Hypothalamus (tissue), 51 donors: ENCODE measurements around the gene DDX31.
A peak's percentile ranks its signal among the peaks of the same experiment; 100 is the strongest.

Source experiments
- DNase-seq, 51 donors: peaks; one replicate each; lab custom pipeline; 2025; lab: John Stamatoyannopoulos, UW

Gene DDX31

GRCh38 chr9:132674485-132674884, 4.7 kb upstream of the DDX31 start:
- DNase-seq, result no peak

DNA sequence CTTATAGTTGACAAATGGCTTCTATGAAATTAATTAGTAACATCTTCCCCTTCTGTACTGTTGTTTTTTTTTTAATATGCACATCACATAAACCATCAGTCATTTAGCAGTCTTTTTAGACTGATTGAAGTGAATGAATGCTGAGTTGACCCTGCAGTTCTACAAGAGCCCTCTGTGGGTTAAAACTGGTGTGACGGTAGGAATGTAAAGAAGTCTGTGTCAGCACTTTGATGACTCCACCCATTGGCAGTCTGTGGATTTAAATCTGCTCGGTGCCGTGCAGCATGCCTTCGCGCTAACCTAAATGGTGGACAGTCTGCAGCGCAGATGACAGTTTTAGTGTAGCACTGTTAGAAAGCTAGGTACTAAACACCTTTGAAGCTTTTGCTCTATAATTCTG, 3.6 kb upstream of the DDX31 start:
- no peak for DNase-seq

GRCh38 chr9:132672413-132672690, 2.6 kb upstream of the DDX31 start:
- no peak for DNase-seq

DNA sequence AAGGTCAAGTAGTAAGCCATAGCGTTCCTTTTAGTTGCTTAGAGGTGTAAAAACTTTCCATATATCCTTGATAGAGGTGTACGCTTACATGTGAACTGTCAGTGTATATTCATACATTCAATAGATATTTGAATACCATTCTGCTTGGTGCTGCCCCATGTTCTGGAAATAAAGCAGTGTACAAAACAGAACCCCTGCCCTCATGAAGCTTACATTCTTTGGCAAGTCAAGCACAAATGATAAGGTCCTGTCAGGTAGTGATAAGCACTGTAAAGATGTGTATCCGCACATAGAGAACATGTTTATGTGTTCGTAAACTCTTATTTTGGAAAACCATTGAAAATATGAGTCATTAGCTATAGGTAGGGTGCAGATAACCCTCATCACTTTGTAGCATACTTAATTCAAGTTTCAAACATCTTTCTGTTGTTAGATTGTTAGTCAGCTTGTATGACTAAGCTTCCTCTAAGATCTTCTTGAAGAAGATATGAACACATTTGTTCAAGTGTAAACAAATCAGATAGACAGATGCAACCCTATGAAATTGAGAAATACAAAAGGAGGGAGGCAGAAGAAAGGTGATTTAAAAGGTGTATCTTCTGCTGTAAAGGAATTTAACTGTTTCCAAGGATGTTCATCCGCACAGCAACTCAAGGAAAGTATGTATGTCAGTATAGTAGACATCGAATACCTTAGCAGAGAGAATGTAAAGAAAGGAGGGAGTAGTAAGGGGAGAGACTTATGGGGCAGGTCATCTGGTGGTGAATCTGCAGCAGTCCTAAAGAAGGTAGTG, 2.0 kb upstream of the DDX31 start:
- DNase-seq, result no peak

- peak in 8 of 51 donors; percentile 11 to 80 (median 44) for DNase-seq
Measured at GRCh38 chr9:132670457-132671391, 941 bp upstream of the DDX31 start, which contains the start of gene GTF3C4. Gene GTF3C4 (plus strand): TSS chr9:132670464. CDS start chr9:132670599, 135 bp downstream.

DNA sequence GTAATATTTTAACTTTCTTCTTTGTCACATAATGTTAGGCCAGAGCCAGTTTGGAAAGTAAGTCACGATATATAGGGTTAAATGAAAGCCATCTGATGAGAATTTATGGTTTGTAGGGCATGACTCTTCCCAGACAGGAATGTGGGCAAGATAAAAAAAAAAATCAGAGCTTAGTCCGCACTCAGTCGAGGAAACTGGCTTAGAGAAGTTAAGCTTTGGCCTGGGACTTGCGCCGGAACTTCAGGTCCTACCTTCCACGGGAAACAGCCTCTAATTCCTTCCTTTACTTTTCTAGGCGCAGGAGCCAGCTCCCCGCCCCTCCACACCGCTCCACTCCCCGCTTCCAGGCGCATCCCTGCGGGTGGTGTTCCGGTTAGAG, 475 bp downstream of the DDX31 start:
- no peak for DNase-seq

DNA sequence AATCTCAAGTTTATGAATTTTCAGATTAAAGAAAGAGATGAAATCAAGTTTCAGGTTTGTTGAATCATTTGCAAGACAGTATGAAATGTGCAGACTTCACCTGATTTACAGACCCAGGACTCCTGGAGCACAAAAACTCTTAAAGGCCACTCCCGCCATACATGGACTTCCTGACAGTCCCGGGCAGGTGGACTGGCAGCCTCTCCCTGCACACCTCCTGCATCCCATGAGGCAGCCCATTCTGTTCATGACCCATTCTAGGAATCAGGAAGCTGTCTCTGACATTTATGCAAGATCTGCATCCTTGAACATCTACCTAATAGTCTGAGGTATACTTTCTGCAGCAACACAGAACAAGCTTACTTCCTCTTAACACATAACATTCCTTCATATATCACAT, 5.9 kb downstream of the DDX31 start:
- DNase-seq, result no peak

DNA sequence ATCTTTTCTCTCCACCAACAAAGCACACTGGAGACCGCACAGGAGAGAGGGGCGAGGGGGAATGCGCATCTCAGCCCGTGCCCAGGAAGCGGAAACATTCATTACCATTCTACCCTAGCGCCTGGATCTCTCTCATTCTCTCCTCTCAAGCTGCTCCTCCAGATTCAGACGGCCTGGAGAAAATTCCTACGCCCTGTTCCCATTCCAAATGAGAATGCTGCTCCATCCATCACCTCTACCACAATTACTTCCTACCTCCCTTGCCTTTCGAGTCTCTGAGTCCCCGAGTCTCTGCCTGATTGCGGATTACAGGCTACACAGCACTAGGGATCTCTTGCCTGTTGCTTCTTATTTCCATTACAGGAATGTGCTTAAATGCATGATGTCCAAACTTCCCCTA, 6.7 kb downstream of the DDX31 start:
- DNase-seq, result no peak

DNA sequence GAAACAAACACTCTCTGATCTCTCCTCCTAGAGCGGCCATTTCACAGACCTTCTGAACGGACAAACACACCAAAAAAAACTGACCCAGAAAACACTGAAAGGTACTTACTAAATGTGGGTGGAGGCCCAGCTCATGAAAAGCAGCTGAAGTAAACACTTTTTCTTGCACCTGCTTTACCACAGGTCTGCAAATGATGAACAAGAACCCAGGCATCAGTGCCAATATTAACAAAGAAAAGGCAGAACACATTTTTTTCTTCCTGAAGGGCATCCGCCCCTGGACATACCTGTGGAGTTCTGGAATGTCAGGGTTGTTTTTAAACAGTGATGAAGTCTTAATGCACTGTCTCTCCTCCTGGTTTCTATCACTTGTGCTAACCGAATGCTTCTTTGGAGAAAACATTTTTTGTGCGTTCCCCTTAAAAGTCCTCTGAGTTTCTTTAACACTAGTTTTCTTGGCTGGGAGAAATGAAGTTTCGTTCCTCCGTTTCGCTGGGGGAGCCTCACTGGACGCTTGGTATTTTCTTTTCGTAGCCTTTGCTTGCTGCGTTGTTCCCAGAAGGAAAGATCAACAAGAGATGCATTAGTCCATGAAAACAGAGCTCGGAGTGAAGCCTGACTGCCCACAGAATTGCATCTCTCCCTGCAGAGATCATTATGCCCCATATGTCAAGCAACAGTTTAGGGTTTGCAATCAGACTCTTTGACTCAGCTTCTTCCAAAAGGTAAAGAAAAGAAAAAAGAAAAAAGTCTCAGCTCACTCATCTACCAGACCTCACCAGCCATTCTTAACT, 7.4 kb downstream of the DDX31 start:
- no peak for DNase-seq

GRCh38 chr9:132656299-132656698, 13.5 kb downstream of the DDX31 start:
- DNase-seq, result peak in 1 of 51 donors; percentile 1

- DNase-seq, result no peak
Measured at GRCh38 chr9:132651259-132651658, 18.5 kb downstream of the DDX31 start.

GRCh38 chr9:132648685-132649084, 21.1 kb downstream of the DDX31 start:
- DNase-seq, result no peak

DNA sequence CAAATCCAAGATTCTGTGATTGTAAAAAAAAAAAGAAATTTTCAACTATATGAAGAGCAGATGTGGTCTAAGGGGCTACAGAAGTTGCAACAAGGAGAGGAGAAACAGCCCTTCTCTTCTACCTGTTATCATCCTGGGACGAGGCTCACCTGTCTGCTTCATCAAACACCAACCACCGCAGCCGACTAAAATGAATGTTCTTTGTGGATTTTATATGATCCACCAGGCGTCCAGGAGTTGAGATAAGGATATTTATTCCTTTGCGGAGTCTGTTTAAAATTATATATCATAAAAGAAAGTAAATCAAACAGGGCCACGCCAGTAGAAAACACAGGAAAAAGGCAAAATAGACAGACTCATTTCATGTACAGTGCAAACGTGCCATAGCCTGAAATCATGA, 21.5 kb downstream of the DDX31 start:
- DNase-seq, result no peak

DNA sequence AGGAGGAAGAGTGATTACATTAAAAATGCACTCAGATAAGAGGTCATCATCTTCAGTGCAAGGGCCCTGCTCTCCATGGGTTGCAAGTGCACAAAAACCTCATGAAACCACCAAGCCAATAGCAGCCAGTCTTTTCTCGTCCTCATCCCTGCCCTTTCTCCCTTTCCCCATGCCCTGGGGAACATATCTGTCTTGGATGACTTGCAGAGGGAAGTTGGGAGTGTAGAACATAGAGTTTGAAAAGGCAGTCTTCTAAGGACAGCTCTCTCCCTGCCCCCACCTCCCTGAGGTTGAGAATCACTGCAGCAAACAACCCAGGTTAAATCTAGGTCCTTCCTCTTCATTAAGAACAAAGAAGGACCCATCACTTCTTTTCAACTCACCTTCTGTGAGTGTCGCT, 22.0 kb downstream of the DDX31 start:
- DNase-seq, result no peak

GRCh38 chr9:132647355-132647754, 22.4 kb downstream of the DDX31 start:
- no peak for DNase-seq

- no peak for DNase-seq
Measured at GRCh38 chr9:132646726-132647125, 23.1 kb downstream of the DDX31 start.

- no peak for DNase-seq
Measured at GRCh38 chr9:132645711-132646110, 24.1 kb downstream of the DDX31 start.

- DNase-seq, result no peak
Measured at GRCh38 chr9:132645306-132645705, 24.5 kb downstream of the DDX31 start.

DNA sequence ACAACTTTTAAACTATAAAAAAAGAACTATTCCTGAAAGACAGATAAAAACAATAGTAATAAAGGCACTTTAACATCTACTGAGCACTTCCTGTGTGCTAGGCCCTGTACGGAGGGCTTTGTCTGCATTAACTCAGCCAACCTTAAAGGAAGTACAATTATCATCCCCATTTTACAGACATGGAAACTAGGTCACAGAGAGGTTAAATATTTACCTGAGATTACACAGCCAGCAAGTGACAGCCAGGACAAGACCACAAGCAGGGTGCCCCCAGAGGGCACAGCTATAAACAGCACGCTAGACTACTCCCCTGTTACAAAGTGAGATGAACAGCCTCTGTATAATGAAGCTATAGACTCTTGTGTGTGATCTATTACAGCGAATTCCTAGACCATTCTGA, 25.5 kb downstream of the DDX31 start:
- no peak for DNase-seq

DNA sequence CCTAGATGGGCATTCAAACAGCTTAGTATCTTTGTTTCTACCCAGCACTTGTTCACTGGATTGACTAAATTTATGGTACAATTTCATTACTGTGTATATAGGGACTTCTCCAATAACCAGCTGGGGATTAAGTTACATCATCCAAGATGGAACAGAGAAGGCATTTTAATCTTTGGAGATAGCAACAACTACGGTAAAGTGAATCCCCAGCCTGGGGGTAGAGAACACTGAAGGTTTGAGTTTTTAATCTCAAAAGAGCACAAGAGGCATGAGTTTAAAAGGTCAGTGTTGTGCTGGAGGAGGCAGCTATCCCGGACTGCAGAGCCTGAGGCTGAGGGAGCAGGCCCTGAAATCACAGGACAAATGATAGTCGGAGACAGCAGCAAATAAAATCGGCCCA, 28.6 kb downstream of the DDX31 start:
- no peak for DNase-seq

DNA sequence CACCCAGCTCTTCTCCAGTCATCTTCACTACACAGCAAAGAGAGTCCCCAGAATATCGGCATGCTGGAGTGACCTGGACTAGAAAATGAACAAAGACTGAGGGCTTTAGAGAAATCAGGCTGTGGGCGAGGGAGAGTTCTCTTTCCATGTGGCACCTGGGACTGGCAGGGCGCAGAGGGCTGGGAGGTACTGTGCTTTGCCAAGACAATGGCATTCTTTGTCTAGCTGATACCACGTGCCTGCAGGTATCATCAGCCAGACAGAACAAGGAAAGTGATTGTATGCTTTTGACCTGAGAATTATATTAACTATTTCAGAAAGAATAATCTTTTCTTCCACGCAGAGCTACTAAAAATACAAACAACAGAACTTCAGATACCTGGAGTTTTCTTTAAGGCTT, 30.5 kb downstream of the DDX31 start:
- DNase-seq, result no peak
